GM21381 (cell line): Measurements from ENCODE around the gene CD47.

Experiments
- ATAC-seq: cut with Tn5 transposase; IDR thresholded peaks from one replicate; pipeline ENCODE4 v1.9.1; 2021; ENCODE audit warnings: mild to moderate bottlenecking, moderate library complexity; ENCODE audit not compliant: unreplicated experiment

Gene CD47

DNA sequence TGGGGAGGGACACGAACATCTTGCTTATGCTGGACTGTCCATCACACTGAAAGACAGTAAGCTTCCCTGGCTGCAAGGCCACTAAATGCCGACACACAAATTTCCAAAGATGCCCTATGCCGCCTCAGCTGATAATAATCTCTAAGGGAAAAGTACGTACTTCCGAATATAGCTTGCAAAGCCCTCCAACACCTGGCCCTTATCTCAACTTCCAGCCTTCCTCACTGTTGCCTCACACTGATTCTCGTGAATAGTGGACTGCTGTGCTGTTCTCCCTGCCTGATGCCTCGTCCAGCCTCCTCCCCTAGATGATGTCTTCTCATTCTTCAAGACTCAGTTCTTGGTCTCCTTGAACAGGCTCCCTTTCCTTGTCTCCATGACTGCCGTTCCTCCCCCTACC lies 72.3 kb downstream of the CD47 start:
- no peak for ATAC-seq

DNA sequence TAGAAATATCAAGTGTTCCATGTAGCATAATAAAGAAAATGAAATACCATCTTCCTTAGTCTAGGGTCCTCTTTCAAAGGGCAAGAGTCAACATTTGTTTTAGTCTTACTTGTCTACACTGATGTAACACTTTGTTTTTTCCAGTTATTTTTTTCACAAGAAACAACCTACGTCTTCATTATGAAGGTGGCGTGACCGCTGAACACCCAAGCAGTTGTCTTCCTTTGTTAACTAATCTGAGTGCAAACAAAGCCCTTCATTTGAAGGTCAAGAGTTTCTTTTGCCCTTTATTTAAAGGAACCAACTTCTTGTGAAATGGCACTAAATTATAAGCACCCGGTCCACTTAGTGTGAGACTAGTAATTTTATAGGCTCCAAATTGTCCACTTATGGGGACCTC lies 73.2 kb downstream of the CD47 start:
- no peak for ATAC-seq

DNA sequence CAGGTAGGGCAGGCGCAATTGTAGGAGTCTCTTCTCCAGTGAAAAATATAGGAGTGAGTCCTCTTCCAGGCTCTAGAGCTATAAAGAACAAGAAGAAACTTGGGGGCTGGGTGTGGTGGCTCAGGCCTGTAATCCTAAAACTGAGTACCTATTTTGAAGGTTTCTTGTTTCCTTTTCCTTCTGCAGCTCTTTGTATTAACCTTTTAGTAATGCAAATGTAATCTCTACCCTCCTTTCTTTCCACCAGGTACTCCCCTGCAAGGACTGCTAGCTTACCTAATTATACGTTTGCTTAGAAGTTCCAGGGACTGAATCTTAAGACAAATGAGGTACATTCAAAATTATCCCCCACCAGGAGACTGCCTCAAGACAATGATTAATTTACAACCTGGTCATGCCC lies 75.9 kb downstream of the CD47 start:
- ATAC-seq, result no peak

DNA sequence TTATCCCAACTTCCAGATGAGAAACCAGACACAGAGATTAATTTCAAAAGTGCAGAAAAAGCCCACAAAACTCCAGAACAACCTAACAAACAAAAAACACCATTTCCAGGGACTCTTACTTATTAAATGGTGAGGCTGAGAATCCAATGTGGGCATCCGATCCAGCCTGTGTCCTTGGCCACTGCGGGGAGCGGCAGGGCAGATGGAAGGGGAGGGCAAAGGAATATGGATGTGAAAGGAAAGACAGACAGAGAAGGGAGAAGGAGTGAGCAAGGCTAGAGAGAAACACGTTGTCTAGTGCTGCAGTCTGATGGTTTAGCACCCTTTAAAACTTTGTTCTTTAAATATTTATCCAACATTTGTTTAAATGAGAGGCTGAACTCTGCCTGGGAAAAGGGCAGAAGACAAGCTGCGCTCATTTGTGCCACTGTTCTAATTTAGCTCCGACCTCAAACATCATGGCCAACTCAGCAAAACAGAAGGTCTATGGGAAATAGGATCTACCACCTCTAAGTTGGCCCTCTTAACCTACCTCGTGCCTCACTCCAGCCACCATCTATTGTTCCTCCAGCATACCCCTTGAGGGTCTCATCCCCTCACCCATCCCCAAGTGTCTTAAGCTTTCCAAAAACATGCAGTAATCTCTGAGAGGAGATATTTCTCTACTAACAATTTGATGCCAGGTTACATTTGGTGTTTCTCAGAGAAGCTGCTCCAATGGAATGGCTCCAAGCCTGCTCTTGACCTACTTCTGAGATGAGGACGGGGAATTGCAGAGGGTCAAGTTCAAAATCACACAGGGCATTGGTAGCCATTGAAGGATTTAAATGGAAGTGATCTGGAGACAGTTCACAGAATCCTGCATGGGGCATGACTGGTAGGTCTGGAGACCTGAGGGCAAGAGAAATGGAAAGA lies 77.4 kb downstream of the CD47 start:
- no peak for ATAC-seq

DNA sequence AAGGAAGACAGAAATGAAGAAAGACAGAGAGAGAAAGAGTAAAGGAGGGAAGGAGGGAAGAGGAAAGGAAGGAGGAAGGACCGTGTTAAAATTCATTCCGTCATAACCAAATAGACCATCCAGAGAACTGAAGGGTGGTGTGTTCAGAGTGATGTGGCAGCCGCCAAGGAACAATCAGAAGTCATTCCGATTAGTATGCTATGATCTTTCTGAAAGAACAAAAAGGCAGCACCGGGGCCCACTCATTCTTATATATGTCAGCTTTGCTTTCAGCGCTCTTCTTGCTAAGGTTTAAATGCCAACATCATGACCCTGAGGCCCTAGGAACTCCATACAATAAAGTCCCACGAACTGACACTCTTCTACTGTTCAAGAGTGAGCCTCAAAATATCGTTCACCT lies 78.5 kb downstream of the CD47 start:
- ATAC-seq, result no peak

DNA sequence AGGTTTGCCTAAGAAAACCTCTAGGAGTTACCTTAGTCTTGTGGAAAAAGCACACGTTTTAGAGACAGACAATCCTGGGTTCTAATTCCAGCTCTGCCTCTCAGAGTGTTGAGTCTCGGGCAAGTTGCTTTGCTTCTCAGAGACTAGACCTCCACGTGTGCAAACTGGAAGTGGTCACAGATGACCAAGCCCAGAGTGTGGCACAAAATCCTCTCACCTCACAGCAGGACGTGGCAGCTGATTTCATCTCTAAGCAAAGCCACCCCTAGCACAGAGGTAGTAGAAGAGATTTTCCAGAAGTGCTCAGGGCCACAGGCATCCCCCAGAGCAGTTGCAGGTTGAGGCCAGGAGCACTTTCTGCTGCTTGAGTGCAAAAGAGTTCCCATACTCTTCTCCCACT lies 79.2 kb downstream of the CD47 start:
- no peak for ATAC-seq

DNA sequence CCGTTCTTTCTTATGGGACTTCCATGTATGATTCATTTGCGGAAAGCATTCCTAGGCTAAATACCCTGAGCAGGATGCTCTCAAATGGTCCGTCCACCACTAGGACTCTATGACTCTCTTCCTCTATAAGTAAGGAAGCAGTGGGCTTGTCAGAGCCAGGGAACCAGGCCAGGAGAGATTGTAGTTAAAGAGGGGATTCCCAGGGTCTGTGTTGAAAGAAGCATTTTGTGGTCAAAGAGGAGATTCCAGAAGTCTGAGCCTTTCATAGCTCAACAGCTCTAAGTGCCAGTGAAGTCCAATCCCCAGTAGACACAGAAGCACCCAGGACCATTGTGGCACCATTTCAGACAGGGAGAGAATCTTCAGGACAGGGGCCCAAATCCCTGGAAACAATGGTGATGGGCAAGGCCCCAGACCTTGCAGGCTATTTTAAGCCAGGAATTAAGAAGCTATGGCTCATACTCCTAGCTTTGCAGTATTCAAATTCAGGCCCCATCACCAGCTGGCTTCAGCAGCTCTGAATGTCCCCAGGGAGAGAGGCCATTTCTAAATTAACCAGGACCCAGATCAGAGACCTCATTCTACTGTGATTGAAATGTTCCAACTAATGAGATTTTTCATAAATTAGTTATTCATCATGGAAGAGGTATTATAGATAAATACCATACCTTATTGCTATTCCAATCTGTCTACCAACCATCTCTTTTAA lies 81.7 kb downstream of the CD47 start:
- ATAC-seq, result no peak

DNA sequence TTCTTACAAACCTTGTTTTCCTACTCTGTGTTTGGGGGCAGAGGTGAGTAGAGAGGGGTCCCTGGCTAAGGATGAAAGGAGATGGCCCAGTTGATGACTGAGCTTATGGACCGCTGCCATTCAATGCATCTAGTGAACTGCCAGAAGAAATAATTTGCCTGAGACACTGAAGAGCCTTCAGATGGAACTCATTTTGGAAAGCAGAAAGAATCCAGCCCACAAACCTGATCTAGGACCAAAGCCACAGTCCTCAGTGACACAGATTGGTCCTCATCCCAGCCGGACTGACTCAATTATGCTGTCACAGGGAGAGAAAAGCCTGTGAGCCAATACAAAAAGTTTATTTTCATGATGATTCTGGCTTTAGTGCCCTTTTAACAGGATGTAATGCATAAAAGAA lies 82.7 kb downstream of the CD47 start:
- ATAC-seq, result no peak

DNA sequence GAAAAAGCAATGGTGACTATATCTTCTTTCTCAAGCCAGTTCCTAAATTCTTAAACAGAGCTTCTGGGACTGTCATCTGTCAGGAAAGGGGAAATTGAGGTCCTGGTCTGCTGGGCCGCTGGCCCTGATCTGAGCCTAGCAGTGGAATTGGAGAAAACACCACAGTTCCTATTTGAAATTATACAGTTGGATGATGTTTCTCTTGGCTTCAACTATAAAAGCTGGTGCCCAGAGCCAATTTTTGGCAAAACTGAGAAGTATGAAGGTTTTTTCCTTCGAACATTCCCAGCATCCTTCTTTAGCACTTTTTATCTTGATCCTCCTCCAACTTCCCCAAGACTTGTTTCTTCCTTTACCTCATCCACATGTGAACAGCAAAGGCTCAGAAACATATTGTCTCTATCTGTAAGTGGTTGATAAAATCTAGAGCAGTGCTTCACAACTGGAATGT lies 83.9 kb downstream of the CD47 start:
- ATAC-seq, result no peak

DNA sequence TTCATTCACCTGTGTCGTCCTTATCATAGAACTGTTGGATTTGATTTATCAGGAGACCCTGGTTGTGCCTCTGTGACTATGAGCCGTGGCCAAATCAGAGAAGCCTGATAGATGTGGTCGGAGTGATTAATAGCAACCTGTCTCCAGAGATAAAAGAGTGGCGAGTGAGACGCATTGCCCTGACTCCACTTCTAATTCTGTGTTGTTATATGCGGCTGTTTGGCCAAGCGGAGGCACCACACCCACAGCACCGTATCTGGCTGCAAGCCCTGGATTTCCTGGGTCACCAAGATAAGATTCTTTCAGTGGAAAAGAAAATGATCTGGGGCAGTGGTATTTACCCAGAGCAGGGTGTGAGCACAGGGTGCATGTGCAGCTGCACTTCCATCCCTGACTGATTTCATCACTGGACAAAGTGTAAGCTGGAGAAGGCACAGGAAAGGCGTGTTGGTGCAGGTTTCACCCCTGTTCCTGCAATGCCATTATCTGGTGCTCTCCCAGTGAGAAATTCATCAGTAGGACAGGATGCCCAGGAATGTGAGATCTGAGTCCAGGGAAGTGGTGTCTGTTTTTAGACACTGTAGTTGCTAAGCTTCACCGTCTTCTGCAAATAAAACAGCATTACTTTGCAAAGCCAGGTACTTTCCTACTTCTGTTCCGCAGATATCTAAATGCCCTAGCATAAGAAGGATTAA lies 84.6 kb downstream of the CD47 start:
- no peak for ATAC-seq

DNA sequence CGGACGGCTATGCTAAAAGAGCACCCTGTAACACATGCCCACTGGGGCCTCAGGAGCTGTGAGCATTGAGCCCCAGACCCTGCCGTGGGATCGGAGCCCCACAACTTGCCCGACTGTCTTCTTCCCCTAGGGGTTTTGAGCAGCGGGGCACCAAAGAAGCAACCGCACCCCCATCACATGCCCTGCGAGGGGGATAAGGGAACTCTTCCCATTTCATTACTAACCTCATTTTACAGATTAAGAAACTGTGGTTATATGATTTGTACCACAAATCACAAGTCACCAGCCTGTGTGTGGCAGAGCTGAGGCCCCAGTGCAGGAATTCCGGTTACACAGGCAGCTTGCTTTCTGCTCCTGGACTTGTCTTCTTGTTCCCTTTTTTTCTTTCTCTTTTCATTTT lies 86.2 kb downstream of the CD47 start:
- ATAC-seq, result no peak

DNA sequence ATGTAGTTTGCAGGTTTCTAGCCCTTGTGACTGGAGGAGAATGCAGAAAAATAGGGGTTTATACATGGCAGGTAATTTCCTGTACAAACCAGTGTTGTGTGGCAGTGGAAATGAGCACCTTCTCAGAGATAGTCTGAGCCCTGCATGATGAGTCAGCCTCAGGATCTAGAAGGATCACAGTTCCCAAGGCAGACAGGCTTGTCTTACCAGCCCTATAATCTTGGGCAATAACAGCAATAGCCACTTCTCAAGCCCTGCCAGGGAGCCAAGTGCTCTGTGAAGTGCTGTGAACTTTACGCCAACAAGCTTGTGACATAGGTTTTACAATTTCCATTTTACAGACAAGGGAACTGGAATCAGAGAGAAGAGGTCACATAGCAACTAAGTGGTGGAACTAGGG lies 89.4 kb downstream of the CD47 start:
- no peak for ATAC-seq

DNA sequence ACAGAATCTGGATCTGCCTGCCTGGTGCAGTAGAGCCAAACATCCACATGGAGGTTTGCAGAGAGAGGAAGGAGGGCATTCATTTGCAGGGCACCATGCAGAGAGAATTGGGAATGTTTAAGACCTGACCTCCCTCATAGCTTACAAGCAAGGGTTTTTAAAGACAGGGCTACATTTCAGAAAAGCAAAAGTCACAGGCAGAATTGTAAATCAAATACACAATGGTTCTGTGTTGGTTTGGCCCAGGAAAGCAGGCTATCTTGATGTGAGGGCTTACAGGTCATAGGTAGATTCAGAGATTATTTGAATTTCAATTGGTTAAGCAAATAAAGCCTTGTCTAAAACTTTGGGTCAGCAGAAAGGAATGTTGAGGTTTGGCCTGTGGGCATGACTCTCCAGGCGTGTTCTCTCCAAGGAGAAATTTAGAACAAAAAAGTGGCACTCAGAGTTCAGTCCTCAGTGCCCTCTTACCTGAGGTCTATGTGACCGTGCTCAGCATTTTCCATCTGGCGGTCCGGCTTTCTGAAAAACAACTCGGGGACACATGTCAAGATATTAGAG lies 91.5 kb downstream of the CD47 start:
- no peak for ATAC-seq

DNA sequence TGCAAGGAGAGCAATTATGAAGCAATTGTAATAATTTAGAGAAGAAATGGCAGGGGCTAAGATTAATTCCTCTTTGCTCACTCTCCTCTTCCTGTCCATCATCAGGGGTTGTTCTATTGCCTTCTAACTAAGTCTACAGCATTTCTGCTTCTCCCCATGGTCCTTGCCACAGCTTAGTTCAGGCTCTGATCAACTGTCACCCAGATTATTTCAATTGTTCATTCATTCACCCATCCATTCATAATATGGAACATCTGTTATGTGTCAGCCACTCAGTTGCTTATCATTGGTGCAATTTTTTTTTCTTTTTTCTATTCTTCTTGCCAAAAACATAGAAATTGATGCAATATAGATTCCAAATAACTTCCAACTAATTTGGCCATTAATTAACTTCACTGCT lies 93.2 kb downstream of the CD47 start:
- ATAC-seq, result no peak

DNA sequence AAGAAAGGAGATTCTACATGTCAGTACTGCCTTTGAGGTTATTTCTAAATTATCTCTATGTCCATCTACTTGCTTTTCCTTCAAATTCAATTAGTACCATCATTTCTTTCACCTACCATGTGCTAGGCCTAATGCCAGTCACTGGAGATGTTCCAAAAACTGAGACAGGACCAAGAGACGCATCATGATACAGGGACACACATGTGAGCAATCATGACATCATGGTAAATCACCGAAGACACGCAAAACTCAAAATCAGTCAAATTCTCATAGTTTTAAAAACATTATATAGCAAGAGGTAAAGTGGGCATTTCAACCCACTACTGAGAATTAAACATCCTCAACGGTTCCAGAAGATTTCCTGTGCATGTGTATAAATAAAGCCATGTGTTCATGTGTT lies 95.0 kb downstream of the CD47 start:
- no peak for ATAC-seq

DNA sequence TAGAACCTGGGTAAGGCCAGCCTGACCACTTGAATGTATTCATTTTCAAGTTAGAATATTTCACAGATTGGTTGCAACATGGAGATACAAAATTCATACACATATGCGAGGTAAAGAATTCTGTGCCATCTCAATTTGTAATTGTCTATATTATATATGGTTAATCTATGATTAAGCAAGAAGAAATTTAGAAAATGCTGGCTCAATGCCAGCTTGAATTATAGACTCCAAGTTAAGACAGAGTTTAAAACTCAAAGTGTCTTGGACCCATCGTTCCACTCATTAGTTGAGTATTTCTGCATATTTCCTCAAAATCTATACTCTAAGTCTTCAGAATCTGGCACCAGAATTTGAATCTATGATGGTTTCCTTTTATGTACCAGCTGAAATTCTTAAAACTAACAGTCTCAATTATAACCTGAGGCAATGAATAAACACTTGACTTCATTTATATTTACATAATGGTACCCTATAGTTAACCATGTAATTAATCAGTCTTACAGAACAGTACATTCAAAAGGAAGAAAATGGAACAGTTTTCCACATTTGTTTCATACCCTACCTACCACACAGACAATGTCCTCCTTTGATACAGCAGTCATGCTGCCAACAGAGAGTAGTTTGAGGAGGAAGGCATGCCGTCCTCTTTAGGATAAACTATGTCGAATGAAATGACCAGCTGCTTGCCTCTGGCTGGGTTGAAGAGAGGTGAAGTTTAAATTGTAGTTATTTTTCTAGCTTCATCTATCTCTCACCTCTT lies 95.7 kb downstream of the CD47 start:
- no peak for ATAC-seq

DNA sequence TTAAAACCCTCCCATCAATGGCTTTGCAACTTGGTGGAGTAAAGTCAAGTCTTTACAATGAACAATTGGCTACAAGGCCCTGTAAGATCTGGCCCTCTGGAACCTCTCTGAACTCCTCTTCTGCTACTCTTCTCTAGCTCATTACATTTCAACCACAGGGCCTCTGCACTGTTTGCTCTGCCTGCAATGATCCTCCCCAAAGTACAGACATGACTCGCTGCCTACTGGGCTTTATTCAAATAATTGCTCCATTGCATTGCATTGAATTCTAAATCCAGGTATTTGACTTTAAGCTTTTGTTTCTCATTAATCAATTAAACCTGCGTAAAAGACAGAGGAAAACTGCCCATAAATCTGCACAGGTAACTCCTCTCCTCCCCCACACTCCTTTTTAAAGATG lies 96.7 kb downstream of the CD47 start:
- no peak for ATAC-seq

DNA sequence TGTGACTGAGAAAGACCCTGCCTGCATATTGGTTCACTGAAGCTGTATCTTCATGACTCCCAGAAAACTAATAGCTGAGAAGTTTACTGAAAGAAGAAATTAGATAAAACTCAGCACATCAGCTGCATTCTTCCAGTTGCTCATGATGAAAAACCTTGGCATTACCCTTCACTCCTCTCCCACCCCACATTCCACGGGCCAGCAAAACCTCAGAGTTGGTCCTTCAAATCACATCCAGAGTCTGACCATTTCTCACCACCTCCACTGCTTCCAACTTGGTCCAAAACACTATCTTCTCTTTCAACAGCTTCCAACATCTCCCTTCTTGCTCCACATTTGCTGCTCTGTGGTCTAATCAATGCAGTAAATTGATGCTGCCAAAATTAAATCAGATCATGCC lies 97.1 kb downstream of the CD47 start:
- ATAC-seq, result no peak
